ENCODE measurements around the gene RRP1B. TPM values are rescaled to one million over a fixed set of nuclear protein-coding genes. Genes with fewer than 3 reads are reported as not detected.

RRP1B gene
- total RNA-seq, 4 donors from 2014 or later = 17.4 to 22.0 (median 20.8) TPM

DNA sequence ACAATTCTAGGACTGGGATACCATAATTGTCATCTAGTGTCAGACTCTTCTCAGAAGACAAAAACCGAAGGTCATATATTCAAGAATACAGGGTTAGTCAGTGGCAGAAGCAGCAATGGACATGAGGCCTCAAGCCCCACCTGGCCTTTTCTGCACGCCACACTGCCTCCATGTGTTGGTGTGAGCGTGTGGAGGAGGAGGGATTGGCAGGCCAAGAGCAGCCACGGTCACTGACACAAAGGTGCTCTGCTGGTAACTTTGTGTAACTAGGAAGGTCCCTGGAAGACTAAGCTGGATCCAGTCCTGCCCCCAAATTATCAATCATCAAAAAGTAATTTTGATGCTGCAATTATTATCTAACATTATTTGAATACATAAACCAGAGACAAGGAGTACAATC lies 35.0 kb upstream of the RRP1B start:
- 92% methylated on average over 4 of the region's 4 CpGs for WGBS
- intact Hi-C loops (cut with DNase I) = no loop called here
- no peak for TF ChIP-seq POLR2A (IDR thresholded peaks at IDR 0.05; ENCODE audit: low read depth)
- no peak for TF ChIP-seq POLR2AphosphoS5 (IDR thresholded peaks at IDR 0.05)
- TF ChIP-seq, protein P1, sequence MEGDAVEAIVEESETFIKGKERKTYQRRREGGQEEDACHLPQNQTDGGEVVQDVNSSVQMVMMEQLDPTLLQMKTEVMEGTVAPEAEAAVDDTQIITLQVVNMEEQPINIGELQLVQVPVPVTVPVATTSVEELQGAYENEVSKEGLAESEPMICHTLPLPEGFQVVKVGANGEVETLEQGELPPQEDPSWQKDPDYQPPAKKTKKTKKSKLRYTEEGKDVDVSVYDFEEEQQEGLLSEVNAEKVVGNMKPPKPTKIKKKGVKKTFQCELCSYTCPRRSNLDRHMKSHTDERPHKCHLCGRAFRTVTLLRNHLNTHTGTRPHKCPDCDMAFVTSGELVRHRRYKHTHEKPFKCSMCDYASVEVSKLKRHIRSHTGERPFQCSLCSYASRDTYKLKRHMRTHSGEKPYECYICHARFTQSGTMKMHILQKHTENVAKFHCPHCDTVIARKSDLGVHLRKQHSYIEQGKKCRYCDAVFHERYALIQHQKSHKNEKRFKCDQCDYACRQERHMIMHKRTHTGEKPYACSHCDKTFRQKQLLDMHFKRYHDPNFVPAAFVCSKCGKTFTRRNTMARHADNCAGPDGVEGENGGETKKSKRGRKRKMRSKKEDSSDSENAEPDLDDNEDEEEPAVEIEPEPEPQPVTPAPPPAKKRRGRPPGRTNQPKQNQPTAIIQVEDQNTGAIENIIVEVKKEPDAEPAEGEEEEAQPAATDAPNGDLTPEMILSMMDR (IDR thresholded peaks at IDR 0.05) = no peak
- no peak for TF ChIP-seq EP300 (IDR thresholded peaks at IDR 0.05)
- DNase-seq (ENCODE audit: extremely low spot score) = no peak
- H3K36me3 ChIP-seq = no peaks in the 10 kb centered on the region
- H3K27me3 ChIP-seq = no peaks in the 10 kb centered on the region
- no peak overlapping the region for H3K4me3 ChIP-seq
- no peak overlapping the region for H3K27ac ChIP-seq (replicated peaks in 1 of 4)
- no peaks in the 10 kb centered on the region for H3K4me1 ChIP-seq
- H3K9me3 ChIP-seq = peaks cover 0 to 24% (median 2%) of the 10 kb centered on the region in 4 donors

DNA sequence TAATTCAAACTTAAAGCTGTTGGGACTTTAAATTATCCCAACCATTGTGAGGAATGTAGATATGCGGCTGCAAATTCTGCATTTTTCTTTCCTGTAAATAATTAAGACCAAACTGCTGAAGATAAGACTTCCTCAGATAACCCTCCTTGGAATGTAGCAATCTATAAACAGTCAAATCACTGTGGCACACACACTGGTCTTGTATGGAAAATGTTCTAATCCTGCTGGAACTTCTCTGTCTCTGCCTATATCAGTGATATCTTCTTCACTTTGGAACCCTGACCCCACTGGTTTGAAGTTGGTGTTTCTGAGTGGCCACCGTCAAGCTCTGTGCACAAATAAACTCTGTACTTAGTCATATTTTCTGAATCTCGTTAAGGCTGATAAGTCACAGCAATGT lies 33.0 kb upstream of the RRP1B start:
- Histone ChIP-seq H3K4me1 (no peaks in the 10 kb centered on the region), H3K27me3 (no peaks in the 10 kb centered on the region), H3K9me3 (peaks cover 0 to 10% (median 0%) of the 10 kb centered on the region in 4 donors), H3K36me3 (no peaks in the 10 kb centered on the region), H3K4me3 (no peak overlapping the region), H3K27ac (replicated peaks in 1 of 4) (no peak overlapping the region)
- WGBS = 72% methylated on average over 3 of the region's 3 CpGs
- TF ChIP-seq POLR2AphosphoS5 (IDR thresholded peaks at IDR 0.05) = no peak
- TF ChIP-seq, protein P1 (IDR thresholded peaks at IDR 0.05) = no peak
- no peak for TF ChIP-seq EP300 (IDR thresholded peaks at IDR 0.05)
- TF ChIP-seq POLR2A (IDR thresholded peaks at IDR 0.05; ENCODE audit: low read depth) = no peak
- no peak for DNase-seq (ENCODE audit: extremely low spot score)
- intact Hi-C loops (cut with DNase I) = no loop called here

DNA sequence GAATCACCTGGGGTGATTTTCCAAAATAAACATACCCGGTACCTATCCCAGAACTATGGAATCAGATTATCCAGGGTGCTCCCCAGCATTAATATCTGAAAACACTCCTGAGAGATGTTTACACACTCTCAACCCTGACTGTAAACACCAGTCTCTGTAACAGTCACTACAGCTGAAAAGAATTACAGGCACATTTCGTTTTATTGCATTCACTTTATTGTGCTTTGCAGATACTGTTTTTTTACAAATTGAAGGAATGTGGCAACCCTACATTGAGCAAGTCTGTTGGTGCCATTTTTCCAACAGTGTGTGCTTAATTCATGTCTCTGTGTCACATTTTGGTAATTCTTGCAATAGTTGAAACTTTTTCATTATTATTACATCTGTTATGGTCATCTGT lies 31.8 kb upstream of the RRP1B start:
- 87% methylated on average over 2 of the region's 2 CpGs for WGBS

DNA sequence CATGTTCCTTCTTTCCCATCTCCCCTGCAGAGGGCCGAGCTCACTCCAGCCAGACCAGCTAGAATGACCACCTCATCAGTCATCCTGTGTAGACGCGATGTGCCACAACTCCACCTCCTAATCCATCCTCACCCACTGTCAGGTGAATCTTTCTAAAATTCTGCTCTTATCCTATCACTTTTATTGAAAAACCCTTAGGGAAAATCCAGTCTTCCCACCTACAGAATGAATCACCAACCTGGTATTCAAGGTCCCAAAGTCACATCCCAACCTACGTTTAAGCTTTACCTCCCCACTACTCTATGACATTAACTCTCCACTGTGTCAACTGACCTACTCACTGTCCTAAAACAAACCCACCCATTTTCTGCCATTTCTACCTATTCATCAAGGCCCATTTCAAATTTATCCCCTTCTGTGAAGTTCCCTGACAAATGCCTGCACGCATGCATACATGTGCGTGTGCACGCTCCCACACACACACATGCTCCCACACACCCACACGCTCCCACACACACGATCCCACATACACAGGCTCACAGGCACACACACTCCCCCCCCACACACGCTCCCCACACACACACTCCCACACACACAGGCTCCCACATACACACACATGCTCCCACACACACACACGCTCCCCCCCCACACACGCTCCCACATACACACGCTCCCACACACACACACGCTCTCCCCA lies 27.8 kb upstream of the RRP1B start:
- Histone ChIP-seq H3K27ac (replicated peaks in 1 of 4) (no peak overlapping the region), H3K36me3 (no peaks in the 10 kb centered on the region), H3K27me3 (no peaks in the 10 kb centered on the region), H3K4me1 (no peaks in the 10 kb centered on the region), H3K9me3 (peaks cover 0 to 10% (median 0%) of the 10 kb centered on the region in 4 donors), H3K4me3 (no peak overlapping the region)
- TF ChIP-seq, protein P1 (IDR thresholded peaks at IDR 0.05) = no peak
- DNase-seq (ENCODE audit: extremely low spot score) = no peak
- intact Hi-C loops (cut with DNase I) = no loop called here
- 94% methylated on average over 14 of the region's 14 CpGs for WGBS

More for the DNA sequence above, 31.8 kb upstream of the RRP1B start:
- Histone ChIP-seq H3K36me3 (no peaks in the 10 kb centered on the region), H3K4me1 (no peaks in the 10 kb centered on the region), H3K4me3 (no peak overlapping the region), H3K9me3 (peaks cover 0 to 10% (median 0%) of the 10 kb centered on the region in 4 donors), H3K27ac (replicated peaks in 1 of 4) (no peak overlapping the region), H3K27me3 (no peaks in the 10 kb centered on the region)
- TF ChIP-seq POLR2AphosphoS5 (IDR thresholded peaks at IDR 0.05) = no peak
- no peak for DNase-seq (ENCODE audit: extremely low spot score)
- intact Hi-C loops (cut with DNase I) = no loop called here

DNA sequence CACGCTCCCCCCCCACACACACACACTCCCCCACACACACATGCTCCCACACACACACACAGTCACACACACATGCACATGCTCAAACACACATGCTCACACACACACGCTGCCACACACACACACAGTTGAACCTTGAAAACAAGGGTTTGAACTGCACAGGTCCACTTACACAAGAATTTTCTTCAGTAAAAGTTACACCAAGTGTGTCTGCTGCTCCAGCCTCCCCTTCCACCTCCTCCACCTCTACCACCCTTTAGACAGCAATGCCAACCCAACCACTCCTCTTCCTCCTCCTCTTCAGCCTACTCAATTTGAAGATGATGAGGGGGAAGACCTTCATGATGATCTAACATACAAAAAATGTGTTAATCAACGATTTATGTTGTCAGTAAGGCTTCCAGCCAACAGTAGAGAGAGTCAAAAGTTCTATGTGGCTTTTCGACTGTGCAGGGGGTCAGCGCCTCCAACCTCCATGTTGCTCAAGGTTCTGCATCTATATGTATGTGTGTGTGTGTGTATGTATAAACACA lies 26.9 kb upstream of the RRP1B start:
- intact Hi-C loops (cut with DNase I) = no loop called here
- no peak for DNase-seq (ENCODE audit: extremely low spot score)
- Histone ChIP-seq H3K4me1 (no peaks in the 10 kb centered on the region), H3K9me3 (peaks cover 0 to 10% (median 0%) of the 10 kb centered on the region in 4 donors), H3K4me3 (no peak overlapping the region), H3K36me3 (no peaks in the 10 kb centered on the region), H3K27me3 (no peaks in the 10 kb centered on the region), H3K27ac (replicated peaks in 1 of 4) (no peak overlapping the region)
- TF ChIP-seq POLR2AphosphoS5 (IDR thresholded peaks at IDR 0.05) = no peak
- TF ChIP-seq, protein P1 (IDR thresholded peaks at IDR 0.05) = no peak
- no peak for TF ChIP-seq POLR2A (IDR thresholded peaks at IDR 0.05; ENCODE audit: low read depth)
- TF ChIP-seq EP300 (IDR thresholded peaks at IDR 0.05) = no peak
- WGBS = 92% methylated on average over 5 of the region's 5 CpGs
